Common myeloid progenitor, CD34-positive (primary cell): ENCODE measurements around the gene MTHFD1L.

Experiments used
- CTCF ChIA-PET: fragments of 350-600 bp; sonication (Branson Sonifier 250); formaldehyde crosslinking; loops from one replicate; lab custom pipeline; 2021; ENCODE audit warnings: antibody characterized with exemption; lab: Charles Lee
- POLR2A ChIA-PET: fragments of 350-600 bp; sonication (Branson Sonifier 250); formaldehyde crosslinking; loops from one replicate; lab custom pipeline; 2021; ENCODE audit warnings: antibody characterized with exemption; lab: Charles Lee
- DNase-seq, 3 donors: peaks; one replicate each; pipeline versions ENCODE4 v3.0.0 to v3.0.0-alpha.2; 2013
- H3K27ac ChIP-seq, 2 experiments: 1 replicate in 1 of 2; 2 replicates in 1 of 2; pipeline ENCODE4 v1.7.0; 2013; ENCODE audit warnings: inconsistent platforms in 2 of 2, low read length in 2 of 2, mild to moderate bottlenecking in 2 of 2, low read depth in 1 of 2, moderate library complexity in 1 of 2; ENCODE audit not compliant: severe bottlenecking in 2 of 2, insufficient read depth in 1 of 2, poor library complexity in 1 of 2
- H3K27me3 ChIP-seq, 5 experiments: replicated peaks in 2 of 5; 1 replicate in 3 of 5; 2 replicates in 2 of 5; pipeline versions ENCODE4 v1.6.1 to v1.7.0; 2013; ENCODE audit warnings: low read length in 4 of 5, mild to moderate bottlenecking in 2 of 5, moderate library complexity in 2 of 5, inconsistent platforms in 1 of 5; ENCODE audit not compliant: insufficient read depth in 5 of 5, control insufficient read depth in 4 of 5
- H3K36me3 ChIP-seq, 4 experiments: 1 replicate in 2 of 4; 2 replicates in 2 of 4; pipeline versions ENCODE4 v1.6.1 to v1.7.0; 2013; ENCODE audit warnings: low read length in 3 of 4, control low read depth in 1 of 4, mild to moderate bottlenecking in 1 of 4; ENCODE audit not compliant: control insufficient read depth in 4 of 4, insufficient read depth in 4 of 4
- H3K4me1 ChIP-seq, 4 experiments: 1 replicate in 3 of 4; 2 replicates in 1 of 4; pipeline versions ENCODE4 v1.6.1 to v1.7.1; 2013; ENCODE audit warnings: low read length in 3 of 4, mild to moderate bottlenecking in 3 of 4, control low read depth in 1 of 4, inconsistent platforms in 1 of 4, moderate library complexity in 1 of 4; ENCODE audit not compliant: control insufficient read depth in 4 of 4, insufficient read depth in 4 of 4; ENCODE audit errors: control extremely low read depth in 1 of 4
- H3K4me3 ChIP-seq, 7 experiments: 1 replicate in 4 of 7; 2 replicates in 3 of 7; pipeline versions ENCODE4 v1.5.1 to v1.7.0; 2013; ENCODE audit warnings: mild to moderate bottlenecking in 7 of 7, low read length in 6 of 7, moderate library complexity in 6 of 7, inconsistent platforms in 2 of 7, low read depth in 2 of 7, control low read depth in 1 of 7; ENCODE audit not compliant: insufficient read depth in 4 of 7, control insufficient read depth in 1 of 7; ENCODE audit errors: extremely low read depth in 1 of 7
- H3K9me3 ChIP-seq, 5 experiments: 1 replicate in 4 of 5; 2 replicates in 1 of 5; pipeline versions ENCODE4 v1.6.1 to v1.7.1; 2013; ENCODE audit warnings: low read length in 4 of 5, mild to moderate bottlenecking in 2 of 5, inconsistent platforms in 1 of 5, low read depth in 1 of 5, moderate library complexity in 1 of 5; ENCODE audit not compliant: control insufficient read depth in 4 of 5, insufficient read depth in 2 of 5; ENCODE audit errors: control extremely low read depth in 1 of 5
- WGBS: methylation state at CpG from one replicate; pipeline ENCODE4 v1.1.5; 2013; ENCODE audit not compliant: insufficient coverage; 5-methylcytosine and 5-hydroxymethylcytosine counted together

The MTHFD1L gene

GRCh38 chr6:150831577-150831976 lies 33.9 kb upstream of the MTHFD1L start:
- ChIA-PET POLR2A (no interaction called here), CTCF (interaction anchor here (1.7 kb wide), 1 partner anchor 16 kb away, joined by 5 read pairs; no protein-coding TSS in a partner anchor)
- Histone ChIP-seq H3K4me3 (no peak overlapping the region), H3K36me3 (no peaks in the 10 kb centered on the region), H3K27ac (no peak overlapping the region), H3K27me3 (no peaks in the 10 kb centered on the region), H3K9me3 (no peaks in the 10 kb centered on the region), H3K4me1 (no peaks in the 10 kb centered on the region)
- DNase-seq: no peak
- 99% methylated on average over 14 of the region's 14 CpGs for WGBS

- DNase-seq: no peak
- Histone ChIP-seq H3K27me3 (no peaks in the 10 kb centered on the region), H3K4me1 (no peaks in the 10 kb centered on the region), H3K27ac (no peak overlapping the region), H3K9me3 (no peaks in the 10 kb centered on the region), H3K4me3 (no peak overlapping the region), H3K36me3 (no peaks in the 10 kb centered on the region)
- ChIA-PET POLR2A (no interaction called here), CTCF (no interaction called here)
These were observed 29.9 kb upstream of the MTHFD1L start for GRCh38 chr6:150835620-150836019.

GRCh38 chr6:150840185-150840584 lies 25.3 kb upstream of the MTHFD1L start:
- Histone ChIP-seq H3K4me3 (no peak overlapping the region), H3K9me3 (no peaks in the 10 kb centered on the region), H3K4me1 (no peaks in the 10 kb centered on the region), H3K27ac (no peak overlapping the region), H3K27me3 (no peaks in the 10 kb centered on the region), H3K36me3 (no peaks in the 10 kb centered on the region)
- CTCF ChIA-PET: no interaction called here
- WGBS: 93% methylated on average over 3 of the region's 4 CpGs
- POLR2A ChIA-PET: interaction anchor here (0.5 kb wide), 1 partner anchor 13 kb away, joined by 3 read pairs; no protein-coding TSS in a partner anchor
- DNase-seq: no peak

- H3K4me1 ChIP-seq: no peaks in the 10 kb centered on the region
- no peak overlapping the region for H3K4me3 ChIP-seq
- H3K27me3 ChIP-seq: no peaks in the 10 kb centered on the region
- no peaks in the 10 kb centered on the region for H3K36me3 ChIP-seq
- ChIA-PET CTCF (no interaction called here), POLR2A (no interaction called here)
- H3K9me3 ChIP-seq: no peaks in the 10 kb centered on the region
- no peak for DNase-seq
- H3K27ac ChIP-seq: no peak overlapping the region
- 100% methylated on average over 4 of the region's 5 CpGs for WGBS
These were observed 24.3 kb upstream of the MTHFD1L start for GRCh38 chr6:150841189-150841588.

- ChIA-PET POLR2A (no interaction called here), CTCF (interaction anchor here (0.9 kb wide), 1 partner anchor 14 kb away, joined by 3 read pairs; no protein-coding TSS in a partner anchor)
- Histone ChIP-seq H3K27ac (no peak overlapping the region), H3K9me3 (no peaks in the 10 kb centered on the region), H3K4me3 (no peak overlapping the region), H3K36me3 (no peaks in the 10 kb centered on the region), H3K27me3 (peaks cover 0 to 3% (median 0%) of the 10 kb centered on the region in 5 experiments), H3K4me1 (no peaks in the 10 kb centered on the region)
- no peak for DNase-seq
- 100% methylated on average over 2 of the region's 3 CpGs for WGBS
These were observed 23.8 kb upstream of the MTHFD1L start for GRCh38 chr6:150841697-150842096.

GRCh38 chr6:150844371-150844770 lies 21.1 kb upstream of the MTHFD1L start:
- no peaks in the 10 kb centered on the region for H3K4me1 ChIP-seq
- H3K9me3 ChIP-seq: no peaks in the 10 kb centered on the region
- no peaks in the 10 kb centered on the region for H3K36me3 ChIP-seq
- no peak overlapping the region for H3K27ac ChIP-seq
- WGBS: 90% methylated on average over 2 of the region's 3 CpGs
- ChIA-PET CTCF (no interaction called here), POLR2A (no interaction called here)
- no peak for DNase-seq
- H3K27me3 ChIP-seq: peaks cover 0 to 3% (median 0%) of the 10 kb centered on the region in 5 experiments
- H3K4me3 ChIP-seq: no peak overlapping the region

- no peak overlapping the region for H3K27ac ChIP-seq
- H3K4me1 ChIP-seq: no peaks in the 10 kb centered on the region
- no peak for DNase-seq
- 96% methylated on average over 4 of the region's 5 CpGs for WGBS
- peaks cover 0 to 3% (median 0%) of the 10 kb centered on the region in 5 experiments for H3K27me3 ChIP-seq
- no peak overlapping the region for H3K4me3 ChIP-seq
- H3K36me3 ChIP-seq: no peaks in the 10 kb centered on the region
- CTCF ChIA-PET: interaction anchor here (1.0 kb wide), 1 partner anchor 9 kb away, joined by 3 read pairs; no protein-coding TSS in a partner anchor
- no peaks in the 10 kb centered on the region for H3K9me3 ChIP-seq
- POLR2A ChIA-PET: no interaction called here
These were observed 18.9 kb upstream of the MTHFD1L start for GRCh38 chr6:150846641-150847040.
